Stimulated activated naive CD8-positive, alpha-beta T cell treated with anti-CD3 and anti-CD28 coated beads, Interleukin-15, Interleukin-2, amounts not matched to agents 100 U/mL and 50 U/mL, for 24 hours (primary cell): ENCODE data around the gene IFT81.
"Not testable (repeated sequence)": the region's sequence is repeated elsewhere in the genome, so short reads cannot be mapped to it uniquely, and the experiment has no call there.

ENCODE experiments used
- ATAC-seq: fragments of 150-1000 bp; cut with Tn5 transposase; one replicate; pipeline ENCODE4 v1.10.0; 2021
- DNase-seq: peaks from one replicate; pipeline ENCODE4 v3.0.0; 2021

Gene IFT81, protein sequence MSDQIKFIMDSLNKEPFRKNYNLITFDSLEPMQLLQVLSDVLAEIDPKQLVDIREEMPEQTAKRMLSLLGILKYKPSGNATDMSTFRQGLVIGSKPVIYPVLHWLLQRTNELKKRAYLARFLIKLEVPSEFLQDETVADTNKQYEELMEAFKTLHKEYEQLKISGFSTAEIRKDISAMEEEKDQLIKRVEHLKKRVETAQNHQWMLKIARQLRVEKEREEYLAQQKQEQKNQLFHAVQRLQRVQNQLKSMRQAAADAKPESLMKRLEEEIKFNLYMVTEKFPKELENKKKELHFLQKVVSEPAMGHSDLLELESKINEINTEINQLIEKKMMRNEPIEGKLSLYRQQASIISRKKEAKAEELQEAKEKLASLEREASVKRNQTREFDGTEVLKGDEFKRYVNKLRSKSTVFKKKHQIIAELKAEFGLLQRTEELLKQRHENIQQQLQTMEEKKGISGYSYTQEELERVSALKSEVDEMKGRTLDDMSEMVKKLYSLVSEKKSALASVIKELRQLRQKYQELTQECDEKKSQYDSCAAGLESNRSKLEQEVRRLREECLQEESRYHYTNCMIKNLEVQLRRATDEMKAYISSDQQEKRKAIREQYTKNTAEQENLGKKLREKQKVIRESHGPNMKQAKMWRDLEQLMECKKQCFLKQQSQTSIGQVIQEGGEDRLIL

GRCh38 chr12:110124269-110124995 is at the start of gene IFT81:
TSS of gene IFT81 (plus strand) at chr12:110124357. CDS start at chr12:110127381, 3,024 bp downstream.
- peak; percentile 96 for ATAC-seq
- peak; percentile 98 for DNase-seq

DNA sequence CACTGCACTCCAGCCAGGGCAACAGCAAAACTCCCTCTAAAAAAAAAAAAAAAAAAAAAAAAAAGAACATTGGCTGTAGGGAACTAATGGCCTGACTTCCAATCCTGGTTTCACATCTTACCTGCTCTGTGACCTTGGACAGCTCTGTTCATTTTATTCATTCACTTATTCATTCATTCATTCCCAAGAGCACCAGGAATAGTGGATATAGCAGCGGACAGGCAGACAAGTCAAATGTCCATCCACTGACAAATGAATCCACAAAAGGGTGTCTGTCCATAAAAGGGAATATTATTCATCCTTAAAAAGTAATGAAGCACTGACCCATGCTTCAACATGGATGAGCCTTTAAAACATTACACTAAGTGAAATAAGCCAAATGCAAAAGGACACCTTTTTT is 48.3 kb upstream of the IFT81 start:
- ATAC-seq (no peak), DNase-seq (no peak)

DNA sequence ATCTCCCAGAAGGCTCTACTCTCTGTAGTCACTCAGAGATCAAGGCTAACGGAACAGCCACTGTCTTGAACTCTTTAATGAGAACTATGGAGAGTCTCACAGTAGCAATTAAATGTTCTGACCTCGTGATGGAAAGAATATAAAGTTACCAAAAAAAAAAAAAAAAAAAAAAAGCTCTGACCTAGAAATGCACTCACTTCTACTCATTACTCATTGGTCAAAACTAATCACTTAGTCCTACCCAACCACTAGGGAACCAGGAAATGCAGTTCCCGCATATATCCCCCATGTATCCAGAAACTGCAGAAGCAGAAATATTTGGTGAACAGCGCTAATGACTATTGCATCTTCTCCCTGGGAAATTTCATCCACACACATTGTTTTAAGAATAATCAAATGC is 46.4 kb upstream of the IFT81 start:
- DNase-seq (no peak), ATAC-seq (no peak)

DNA sequence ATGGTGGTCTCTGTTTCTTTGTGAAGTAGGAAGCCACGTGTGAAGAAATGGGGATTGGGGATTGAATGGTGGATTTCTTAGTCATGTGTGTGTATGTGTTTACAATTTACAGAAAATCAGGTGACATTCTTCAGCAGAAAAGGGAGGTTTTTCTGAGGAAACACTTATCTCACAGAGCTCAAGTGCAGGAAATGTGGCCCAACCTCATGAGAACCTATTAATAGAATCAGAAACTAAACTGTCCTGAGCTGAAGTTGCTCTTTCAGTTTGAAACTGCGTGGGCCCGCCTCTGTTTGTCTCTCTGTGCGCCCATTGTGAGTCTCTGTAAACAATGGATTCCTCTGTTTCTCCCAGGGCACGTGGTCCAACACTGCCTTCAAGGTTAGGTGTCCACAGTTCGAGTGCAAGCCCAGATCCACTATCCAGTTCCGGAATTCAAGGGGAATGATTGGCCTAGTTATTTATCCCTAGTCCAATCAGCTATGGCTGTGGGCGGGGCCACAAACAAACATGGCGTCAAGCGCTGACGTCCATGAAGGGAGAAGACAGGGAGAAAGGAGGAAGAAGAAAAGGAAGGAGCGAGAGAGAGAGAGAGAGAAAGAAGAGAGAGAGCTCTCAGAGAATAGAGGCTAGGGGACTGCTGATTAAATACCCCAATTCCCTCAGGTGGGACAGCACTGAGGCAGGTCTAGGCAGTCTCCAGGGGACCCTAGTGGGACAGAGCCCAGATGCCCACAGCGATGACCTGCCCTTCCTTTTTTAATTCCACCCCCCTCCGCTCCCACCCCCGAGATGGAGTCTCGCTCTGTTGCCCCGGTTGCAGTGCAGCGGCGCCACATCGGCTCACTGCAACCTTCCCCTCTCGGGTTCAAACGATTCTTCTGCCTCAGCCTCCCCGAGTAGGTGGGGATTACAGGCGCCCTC is 44.4 kb upstream of the IFT81 start:
- ATAC-seq (peak; percentile 85), DNase-seq (peak; percentile 72)

DNA sequence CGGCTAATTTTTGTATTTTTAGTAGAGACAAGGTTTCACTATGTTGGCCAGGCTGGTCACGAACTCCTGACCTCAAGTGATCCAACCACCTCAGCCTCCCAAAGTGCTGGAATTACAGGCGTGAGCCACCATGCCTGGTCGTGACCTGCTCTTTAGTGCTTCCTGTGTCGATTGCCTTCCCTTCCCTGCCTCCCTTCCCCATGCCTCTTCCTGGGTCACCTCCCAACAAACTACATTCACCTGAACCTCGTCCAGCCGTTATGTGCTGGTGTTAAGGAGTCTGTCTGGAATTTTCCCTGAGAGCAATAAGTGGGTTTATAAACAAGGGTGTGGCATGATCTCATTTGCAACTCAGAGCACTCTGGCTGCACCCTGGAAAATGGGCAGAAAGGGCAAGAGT is 43.7 kb upstream of the IFT81 start:
- ATAC-seq = no peak
- no peak for DNase-seq

- DNase-seq = no peak
- ATAC-seq = no peak
Observed at GRCh38 chr12:110084314-110085015, 39.7 kb upstream of the IFT81 start.

GRCh38 chr12:110088216-110088615 is 35.9 kb upstream of the IFT81 start:
- not testable (repeated sequence) for DNase-seq, ATAC-seq

GRCh38 chr12:110088936-110089335 is 35.2 kb upstream of the IFT81 start:
- no peak for ATAC-seq
- DNase-seq = no peak

DNA sequence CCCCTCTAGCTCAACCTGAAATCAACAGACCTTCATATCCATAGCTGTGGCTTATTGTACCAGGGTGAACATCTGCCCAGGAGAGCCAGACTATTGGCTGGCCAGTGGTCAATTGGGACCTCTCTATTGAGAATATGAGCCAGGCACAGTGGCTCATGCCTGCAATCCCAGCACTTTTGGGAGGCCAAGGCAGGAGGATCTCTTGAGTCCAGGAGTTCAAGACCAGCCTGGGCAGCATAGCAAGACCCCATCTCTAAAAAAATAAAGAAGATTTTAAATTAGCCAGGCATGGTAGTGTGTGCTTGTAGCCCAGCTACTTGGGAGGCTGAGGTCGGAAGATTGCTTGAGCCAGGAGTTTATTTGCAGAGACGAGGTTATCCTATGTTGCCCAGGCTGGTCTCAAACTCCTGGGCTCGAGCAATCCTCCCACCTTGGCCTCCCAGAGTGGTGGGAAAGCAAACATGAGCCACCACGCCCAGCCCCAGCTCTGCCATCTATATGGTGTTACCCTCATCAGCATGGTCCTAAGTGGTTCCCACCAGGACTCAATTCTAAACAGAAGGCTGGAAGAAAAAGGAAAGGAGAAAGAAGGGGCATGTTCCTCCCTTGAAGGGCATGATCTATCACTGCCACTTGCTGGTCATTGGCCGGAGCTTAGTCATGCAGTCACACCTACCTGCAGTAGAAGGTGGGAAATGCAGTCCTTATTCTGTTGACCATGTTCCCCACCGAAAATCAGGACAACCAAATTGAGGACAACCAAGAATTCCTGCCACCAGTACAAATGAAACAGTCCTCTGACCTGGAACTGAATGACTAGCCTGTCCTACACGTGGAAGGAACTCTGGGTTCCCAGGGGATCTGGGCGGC is 33.7 kb upstream of the IFT81 start:
- ATAC-seq = no peak
- DNase-seq = no peak

GRCh38 chr12:110091136-110091711 is 32.9 kb upstream of the IFT81 start:
- no peak for DNase-seq
- no peak for ATAC-seq

DNA sequence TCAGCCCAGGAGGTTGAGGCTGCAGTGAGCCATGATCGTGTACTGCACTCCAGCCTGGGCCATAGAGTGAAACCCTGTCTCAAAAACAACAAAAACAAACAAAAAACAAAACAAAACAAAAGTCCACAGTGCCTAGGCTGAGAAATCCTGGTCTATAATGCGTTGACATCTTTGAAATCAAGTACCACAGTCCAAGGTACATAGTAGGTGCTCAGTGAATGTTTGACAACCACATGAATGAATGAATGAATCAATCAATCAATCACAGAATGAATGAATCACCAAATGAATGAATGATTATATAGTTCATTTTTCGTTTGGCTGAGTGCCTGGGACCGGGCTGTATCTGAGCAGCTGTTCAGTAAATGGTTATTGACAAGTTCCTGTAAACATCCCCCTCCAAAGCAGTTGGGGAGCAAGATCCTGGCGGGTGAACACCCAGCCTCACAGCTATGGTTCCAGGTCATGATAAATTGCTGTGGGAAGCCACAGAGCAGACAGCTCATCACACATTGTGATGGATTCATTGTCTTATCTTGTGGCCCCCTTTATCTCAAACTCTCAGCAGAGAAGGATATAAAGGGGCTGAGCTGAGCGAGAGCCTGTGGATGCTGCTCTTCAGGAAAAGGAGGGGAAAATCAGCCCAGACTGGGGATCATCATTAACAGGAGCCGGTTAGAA is 30.4 kb upstream of the IFT81 start:
- no peak for ATAC-seq
- DNase-seq = no peak

- ATAC-seq (peak; percentile 81), DNase-seq (peak; percentile 64)
Observed at GRCh38 chr12:110100315-110100970, 23.7 kb upstream of the IFT81 start.

GRCh38 chr12:110102255-110102654 is 21.9 kb upstream of the IFT81 start:
- ATAC-seq (peak; percentile 59), DNase-seq (peak; percentile 48)

GRCh38 chr12:110104188-110105094 is 19.7 kb upstream of the IFT81 start:
- ATAC-seq (no peak), DNase-seq (no peak)

- ATAC-seq = no peak
Observed at GRCh38 chr12:110105159-110105558, 19.0 kb upstream of the IFT81 start.

DNA sequence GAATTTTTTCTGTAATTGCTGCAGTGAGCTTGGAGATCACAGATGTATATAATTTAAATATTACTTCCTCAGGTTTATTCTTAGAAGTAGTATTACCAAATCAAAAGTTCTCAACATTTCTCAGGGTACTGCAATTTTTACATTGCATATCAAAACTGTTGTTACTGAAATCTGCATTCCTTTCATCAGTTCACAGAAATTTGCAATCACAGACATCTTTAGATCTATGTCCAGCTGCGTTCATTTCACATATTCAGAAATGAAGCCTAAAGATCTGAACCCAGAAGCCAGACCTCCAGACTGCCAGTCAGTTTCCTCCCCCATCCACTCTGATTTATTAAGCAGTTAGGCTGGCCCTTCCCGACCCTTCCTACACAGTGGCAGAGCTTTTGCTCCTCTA is 18.2 kb upstream of the IFT81 start:
- DNase-seq (no peak), ATAC-seq (no peak)

More at GRCh38 chr12:110105159-110105558, 19.0 kb upstream of the IFT81 start:
- no peak for DNase-seq
